Measurements from ENCODE around the gene SPATA20. TPM values are rescaled to one million over a fixed set of nuclear protein-coding genes. Genes with fewer than 3 reads are reported as not detected.
A peak's percentile ranks its signal among the peaks of the same experiment; 100 is the strongest.

SPATA20 gene
- total and polyA plus RNA-seq, 2 of the 4 experiments (the other 2 are of a cell fraction): 17.0 to 35.0 TPM

DNA sequence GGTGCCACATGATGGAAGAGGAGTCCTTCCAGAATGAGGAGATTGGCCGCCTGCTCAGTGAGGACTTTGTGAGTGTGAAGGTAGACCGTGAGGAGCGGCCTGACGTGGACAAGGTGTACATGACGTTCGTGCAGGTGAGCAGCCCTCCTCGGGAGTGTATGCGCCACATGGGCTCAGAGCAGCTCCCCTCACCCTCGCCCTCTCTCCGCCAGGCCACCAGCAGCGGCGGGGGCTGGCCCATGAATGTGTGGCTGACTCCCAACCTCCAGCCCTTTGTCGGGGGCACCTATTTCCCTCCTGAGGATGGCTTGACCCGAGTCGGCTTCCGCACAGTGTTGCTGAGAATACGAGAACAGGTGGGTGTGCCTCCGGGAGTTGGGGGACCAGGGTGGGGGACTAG lies 1.9 kb downstream of the SPATA20 start:
- Histone ChIP-seq H2AK9ac (replicated peaks; ENCODE audit: low read depth, low read length, poor library complexity) (peak overlapping the region; percentile 100), H3K27ac (ENCODE audit: insufficient read depth, low read length) (no peak overlapping the region), H3K9me3 (ENCODE audit: control insufficient read depth, insufficient read depth, low read length) (no peaks in the 10 kb centered on the region), H4K5ac (ENCODE audit: low read depth, low read length) (no peak overlapping the region), H2BK5ac (ENCODE audit: low read depth, low read length, poor library complexity, severe bottlenecking) (no peak overlapping the region), H4K91ac (ENCODE audit: insufficient read depth, low read depth, low read length) (no peak overlapping the region), H3K4me3 (ENCODE audit: insufficient read depth, low read depth, low read length) (no peak overlapping the region), H3K56ac (ENCODE audit: extremely low read depth, insufficient read depth, low read length) (no peak overlapping the region), H4K8ac (ENCODE audit: low read depth in 2 of 2, low read length in 2 of 2) (no peak overlapping the region), H3K4me1 (ENCODE audit: control insufficient read depth, insufficient read depth, low read length) (peaks cover 6% of the 10 kb centered on the region), H2AFZ (replicated peaks; ENCODE audit: low read length, poor library complexity) (no peak overlapping the region), H3K14ac (replicated peaks; ENCODE audit: low read depth, low read length) (no peak overlapping the region), H3K36me3 (ENCODE audit: control insufficient read depth, insufficient read depth, low read length) (peaks cover 15% of the 10 kb centered on the region; the same call in 1 of the 2 replicates), H3K79me1 (ENCODE audit: low read depth in 1 of 2, low read length in 2 of 2) (peaks cover 0 to 11% of the 10 kb centered on the region in 2 experiments; a peak in 2 of 4 replicates), H3K9me1 (ENCODE audit: insufficient read depth, low read length) (peaks cover 5% of the 10 kb centered on the region), H3K23ac (ENCODE audit: low read depth, low read length) (no peak overlapping the region), H2BK20ac (ENCODE audit: low read depth, low read length) (no peak overlapping the region), H2BK15ac (ENCODE audit: low read depth, low read length) (no peak overlapping the region), H3K9ac (ENCODE audit: low read depth, low read length) (no peak overlapping the region), H2BK120ac (ENCODE audit: low read depth, low read length) (no peak overlapping the region), H3K18ac (ENCODE audit: low read depth, low read length) (no peak overlapping the region), H3K27me3 (ENCODE audit: control insufficient read depth, insufficient read depth, low read length) (no peaks in the 10 kb centered on the region), H3K4me2 (ENCODE audit: low read depth, low read length) (no peak overlapping the region), H4K20me1 (ENCODE audit: insufficient read depth, low read length) (0 out of 2 replicates have a peak, but pooled peaks cover 8% of the 10 kb centered on the region), H3K4ac (ENCODE audit: low read depth, low read length) (no peak overlapping the region), H2AK5ac (ENCODE audit: low read depth, low read length) (no peak overlapping the region)
- no peak for TF ChIP-seq BHLHE40 (IDR thresholded peaks at IDR 0.05; ENCODE audit: low read depth, low read length)
- TF ChIP-seq MAZ (IDR thresholded peaks at IDR 0.05; ENCODE audit: borderline replicate concordance, low read depth, low read length): no peak
- TF ChIP-seq RFX5 (IDR thresholded peaks at IDR 0.05; ENCODE audit: low read depth, low read length): no peak
- no peak for TF ChIP-seq RCOR1 (IDR thresholded peaks at IDR 0.05; ENCODE audit: insufficient replicate concordance, low read length)
- no peak for TF ChIP-seq RAD21 (IDR thresholded peaks at IDR 0.05; ENCODE audit: low read length)
- no peak for TF ChIP-seq CEBPB (IDR thresholded peaks at IDR 0.05; ENCODE audit: low read depth, low read length)
- TF ChIP-seq, protein P1, sequence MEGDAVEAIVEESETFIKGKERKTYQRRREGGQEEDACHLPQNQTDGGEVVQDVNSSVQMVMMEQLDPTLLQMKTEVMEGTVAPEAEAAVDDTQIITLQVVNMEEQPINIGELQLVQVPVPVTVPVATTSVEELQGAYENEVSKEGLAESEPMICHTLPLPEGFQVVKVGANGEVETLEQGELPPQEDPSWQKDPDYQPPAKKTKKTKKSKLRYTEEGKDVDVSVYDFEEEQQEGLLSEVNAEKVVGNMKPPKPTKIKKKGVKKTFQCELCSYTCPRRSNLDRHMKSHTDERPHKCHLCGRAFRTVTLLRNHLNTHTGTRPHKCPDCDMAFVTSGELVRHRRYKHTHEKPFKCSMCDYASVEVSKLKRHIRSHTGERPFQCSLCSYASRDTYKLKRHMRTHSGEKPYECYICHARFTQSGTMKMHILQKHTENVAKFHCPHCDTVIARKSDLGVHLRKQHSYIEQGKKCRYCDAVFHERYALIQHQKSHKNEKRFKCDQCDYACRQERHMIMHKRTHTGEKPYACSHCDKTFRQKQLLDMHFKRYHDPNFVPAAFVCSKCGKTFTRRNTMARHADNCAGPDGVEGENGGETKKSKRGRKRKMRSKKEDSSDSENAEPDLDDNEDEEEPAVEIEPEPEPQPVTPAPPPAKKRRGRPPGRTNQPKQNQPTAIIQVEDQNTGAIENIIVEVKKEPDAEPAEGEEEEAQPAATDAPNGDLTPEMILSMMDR (conservative IDR thresholded peaks at IDR 0.05; ENCODE audit: low read depth, low read length): no peak
- TF ChIP-seq FOS (IDR thresholded peaks at IDR 0.05; ENCODE audit: low read depth, low read length): no peak
- TF ChIP-seq MAFK (IDR thresholded peaks at IDR 0.05; ENCODE audit: low read depth, low read length): no peak
- no peak for TF ChIP-seq ELK1 (IDR thresholded peaks at IDR 0.05; ENCODE audit: borderline replicate concordance, low read depth, low read length)
- no peak for TF ChIP-seq SMC3 (IDR thresholded peaks at IDR 0.05; ENCODE audit: low read depth, low read length)
- no peak for TF ChIP-seq POLR2A (IDR thresholded peaks at IDR 0.05; ENCODE audit: low read depth, low read length)
- dilution Hi-C loops (cut with HindIII; ENCODE audit: low sequenced_read_pairs, unreplicated experiment): no loop called here
- intact Hi-C loops (cut with micrococcal nuclease): loop anchor here (10.0 kb wide), 1 partner anchor 406 kb away; no protein-coding TSS in a partner anchor
- CTCF ChIA-PET: interaction anchor here (1.2 to 2.4 kb wide), 2 partner anchors 78 to 146 kb away, joined by 8 to 28 read pairs; no protein-coding TSS in a partner anchor
- BruUV-seq (replicated peaks): no TSS peak
- POLR2A ChIA-PET (ENCODE audit: unreplicated experiment): no interaction called here
- WGBS, 2 experiments (ENCODE audit: extremely low coverage in 2 of 2, insufficient read length in 1 of 2): 77% methylated on average over 6 of the region's 18 CpGs; no CpG with 5 or more reads in 1 of the 2 experiments
- in situ Hi-C loops (cut with MboI; ENCODE audit: low sequenced_read_pairs): loop anchor here (5.0 to 10.0 kb wide), 4 partner anchors 78 to 406 kb away; no protein-coding TSS in a partner anchor
- ATAC-seq (ENCODE audit: low read depth): no peak
- DNase-seq: no peak
